GM23248 (cell line): ENCODE results near the gene DELE1.

Experiments used
- EZH2 ChIP-seq: fragments of 200-600 bp; sonication (generic); IDR thresholded peaks from 2 replicates; pipeline ENCODE4 v1.6.1; 2018; ENCODE audit warnings: antibody characterized with exemption, mild to moderate bottlenecking; ENCODE audit not compliant: insufficient read depth, poor library complexity, severe bottlenecking
- EZH2phosphoT487 ChIP-seq: fragments of 200-600 bp; sonication (generic); IDR thresholded peaks from 2 replicates; pipeline ENCODE4 v1.6.1; 2018; ENCODE audit warnings: antibody characterized with exemption, moderate library complexity, mild to moderate bottlenecking, low read depth; ENCODE audit not compliant: insufficient read depth

DNA sequence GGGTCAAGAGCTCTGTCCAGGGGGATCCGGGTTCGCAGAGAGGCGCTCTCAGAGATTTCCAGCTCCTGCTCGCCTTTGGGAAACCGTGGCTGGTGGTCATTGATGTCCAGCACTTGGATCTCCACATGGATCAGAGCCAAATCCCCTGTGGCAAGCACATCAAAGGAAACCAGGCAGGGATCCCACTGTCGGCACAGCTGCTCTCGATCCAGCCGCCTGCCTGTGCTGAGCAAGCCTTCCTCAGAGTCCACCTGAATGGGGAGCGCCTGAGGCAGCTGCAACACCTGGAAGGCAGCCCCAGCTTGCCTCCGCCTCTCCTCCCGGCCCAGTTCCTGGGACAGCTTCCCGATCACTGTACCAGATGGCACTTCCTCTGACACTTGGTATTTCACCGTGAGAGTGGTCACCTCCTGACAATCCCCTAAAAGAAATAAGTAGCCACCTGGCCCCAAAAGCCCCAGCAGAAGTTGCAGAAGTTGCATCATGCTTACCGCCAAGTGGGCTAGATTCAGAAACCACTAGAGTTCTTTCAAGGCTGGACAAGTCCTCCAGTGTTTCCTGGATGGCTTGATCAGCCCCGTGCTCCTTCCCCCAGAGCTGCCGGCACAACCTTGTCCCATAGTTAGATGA lies 33.8 kb downstream of the DELE1 start:
- TF ChIP-seq EZH2 (no peak), EZH2phosphoT487 (no peak)
